Stimulated activated CD4-positive, alpha-beta T cell treated with anti-CD3 and anti-CD28 coated beads, Interleukin-15, amount 100 ng/mL, for 24 hours (primary cell): ENCODE results near the gene HLA-G.
"Not testable (repeated sequence)": the region's sequence is repeated elsewhere in the genome, so short reads cannot be mapped to it uniquely, and the experiment has no call there.

Source experiments
- DNase-seq: peaks from one replicate; pipeline ENCODE4 v3.0.0-alpha.2; 2020

Gene HLA-G

GRCh38 chr6:29875734-29876133 is 48.1 kb downstream of the HLA-G start:
- DNase-seq = not testable (repeated sequence)
